ENCODE measurements around the gene RBM26. TPM values are rescaled to one million over a fixed set of nuclear protein-coding genes. Genes with fewer than 3 reads are reported as not detected.

RBM26 gene
- total and polyA plus RNA-seq, 2 experiments from 2014 or later = 46.0 to 69.3 TPM

DNA sequence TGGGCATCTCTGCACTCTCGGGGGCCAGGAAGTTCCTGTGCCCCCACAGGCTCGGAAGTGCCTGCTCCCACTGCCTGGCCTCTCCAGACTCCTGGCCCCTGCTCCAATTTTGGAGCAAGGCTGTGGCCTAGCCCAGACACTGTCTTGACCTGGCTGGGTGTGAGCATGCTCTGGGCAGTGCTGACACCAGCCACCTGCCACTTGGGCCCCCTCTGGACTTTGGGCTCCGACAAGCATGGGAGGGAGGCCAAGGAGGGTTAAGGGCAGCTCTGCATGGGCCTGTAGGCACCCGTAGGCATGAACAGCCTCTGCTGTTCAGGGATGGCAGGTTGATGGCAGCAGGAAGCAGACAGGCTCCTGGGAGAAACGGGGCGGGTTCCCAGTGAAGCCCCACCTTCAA lies 26.0 kb upstream of the RBM26 start:
- TF ChIP-seq NANOG (IDR thresholded peaks at IDR 0.05; ENCODE audit: borderline replicate concordance) (no peak), CREB1 (CRISPR knock-in tag; IDR thresholded peaks at IDR 0.05; ENCODE audit: low read depth) (no peak), STAT1 (IDR thresholded peaks at IDR 0.05; ENCODE audit: unreplicated experiment) (no peak), EZH2phosphoT487 (IDR thresholded peaks at IDR 0.05; ENCODE audit: unreplicated experiment) (no peak), ZNF331 (CRISPR knock-in tag; IDR thresholded peaks at IDR 0.05; ENCODE audit: low read depth) (no peak), EZH2 (IDR thresholded peaks at IDR 0.05; ENCODE audit: low read depth, unreplicated experiment) (no peak), JUNB (IDR thresholded peaks at IDR 0.05; ENCODE audit: unreplicated experiment) (no peak), POLR2AphosphoS5 (IDR thresholded peaks at IDR 0.05; ENCODE audit: low read depth) (no peak), ZNF114 (CRISPR knock-in tag; IDR thresholded peaks at IDR 0.05) (no peak)
- TF ChIP-seq, protein P1, sequence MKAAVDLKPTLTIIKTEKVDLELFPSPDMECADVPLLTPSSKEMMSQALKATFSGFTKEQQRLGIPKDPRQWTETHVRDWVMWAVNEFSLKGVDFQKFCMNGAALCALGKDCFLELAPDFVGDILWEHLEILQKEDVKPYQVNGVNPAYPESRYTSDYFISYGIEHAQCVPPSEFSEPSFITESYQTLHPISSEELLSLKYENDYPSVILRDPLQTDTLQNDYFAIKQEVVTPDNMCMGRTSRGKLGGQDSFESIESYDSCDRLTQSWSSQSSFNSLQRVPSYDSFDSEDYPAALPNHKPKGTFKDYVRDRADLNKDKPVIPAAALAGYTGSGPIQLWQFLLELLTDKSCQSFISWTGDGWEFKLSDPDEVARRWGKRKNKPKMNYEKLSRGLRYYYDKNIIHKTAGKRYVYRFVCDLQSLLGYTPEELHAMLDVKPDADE (IDR thresholded peaks at IDR 0.05) = no peak
- TF ChIP-seq, protein P2, sequence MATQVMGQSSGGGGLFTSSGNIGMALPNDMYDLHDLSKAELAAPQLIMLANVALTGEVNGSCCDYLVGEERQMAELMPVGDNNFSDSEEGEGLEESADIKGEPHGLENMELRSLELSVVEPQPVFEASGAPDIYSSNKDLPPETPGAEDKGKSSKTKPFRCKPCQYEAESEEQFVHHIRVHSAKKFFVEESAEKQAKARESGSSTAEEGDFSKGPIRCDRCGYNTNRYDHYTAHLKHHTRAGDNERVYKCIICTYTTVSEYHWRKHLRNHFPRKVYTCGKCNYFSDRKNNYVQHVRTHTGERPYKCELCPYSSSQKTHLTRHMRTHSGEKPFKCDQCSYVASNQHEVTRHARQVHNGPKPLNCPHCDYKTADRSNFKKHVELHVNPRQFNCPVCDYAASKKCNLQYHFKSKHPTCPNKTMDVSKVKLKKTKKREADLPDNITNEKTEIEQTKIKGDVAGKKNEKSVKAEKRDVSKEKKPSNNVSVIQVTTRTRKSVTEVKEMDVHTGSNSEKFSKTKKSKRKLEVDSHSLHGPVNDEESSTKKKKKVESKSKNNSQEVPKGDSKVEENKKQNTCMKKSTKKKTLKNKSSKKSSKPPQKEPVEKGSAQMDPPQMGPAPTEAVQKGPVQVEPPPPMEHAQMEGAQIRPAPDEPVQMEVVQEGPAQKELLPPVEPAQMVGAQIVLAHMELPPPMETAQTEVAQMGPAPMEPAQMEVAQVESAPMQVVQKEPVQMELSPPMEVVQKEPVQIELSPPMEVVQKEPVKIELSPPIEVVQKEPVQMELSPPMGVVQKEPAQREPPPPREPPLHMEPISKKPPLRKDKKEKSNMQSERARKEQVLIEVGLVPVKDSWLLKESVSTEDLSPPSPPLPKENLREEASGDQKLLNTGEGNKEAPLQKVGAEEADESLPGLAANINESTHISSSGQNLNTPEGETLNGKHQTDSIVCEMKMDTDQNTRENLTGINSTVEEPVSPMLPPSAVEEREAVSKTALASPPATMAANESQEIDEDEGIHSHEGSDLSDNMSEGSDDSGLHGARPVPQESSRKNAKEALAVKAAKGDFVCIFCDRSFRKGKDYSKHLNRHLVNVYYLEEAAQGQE (IDR thresholded peaks at IDR 0.05; ENCODE audit: unreplicated experiment) = no peak
- TF ChIP-seq, protein P3, sequence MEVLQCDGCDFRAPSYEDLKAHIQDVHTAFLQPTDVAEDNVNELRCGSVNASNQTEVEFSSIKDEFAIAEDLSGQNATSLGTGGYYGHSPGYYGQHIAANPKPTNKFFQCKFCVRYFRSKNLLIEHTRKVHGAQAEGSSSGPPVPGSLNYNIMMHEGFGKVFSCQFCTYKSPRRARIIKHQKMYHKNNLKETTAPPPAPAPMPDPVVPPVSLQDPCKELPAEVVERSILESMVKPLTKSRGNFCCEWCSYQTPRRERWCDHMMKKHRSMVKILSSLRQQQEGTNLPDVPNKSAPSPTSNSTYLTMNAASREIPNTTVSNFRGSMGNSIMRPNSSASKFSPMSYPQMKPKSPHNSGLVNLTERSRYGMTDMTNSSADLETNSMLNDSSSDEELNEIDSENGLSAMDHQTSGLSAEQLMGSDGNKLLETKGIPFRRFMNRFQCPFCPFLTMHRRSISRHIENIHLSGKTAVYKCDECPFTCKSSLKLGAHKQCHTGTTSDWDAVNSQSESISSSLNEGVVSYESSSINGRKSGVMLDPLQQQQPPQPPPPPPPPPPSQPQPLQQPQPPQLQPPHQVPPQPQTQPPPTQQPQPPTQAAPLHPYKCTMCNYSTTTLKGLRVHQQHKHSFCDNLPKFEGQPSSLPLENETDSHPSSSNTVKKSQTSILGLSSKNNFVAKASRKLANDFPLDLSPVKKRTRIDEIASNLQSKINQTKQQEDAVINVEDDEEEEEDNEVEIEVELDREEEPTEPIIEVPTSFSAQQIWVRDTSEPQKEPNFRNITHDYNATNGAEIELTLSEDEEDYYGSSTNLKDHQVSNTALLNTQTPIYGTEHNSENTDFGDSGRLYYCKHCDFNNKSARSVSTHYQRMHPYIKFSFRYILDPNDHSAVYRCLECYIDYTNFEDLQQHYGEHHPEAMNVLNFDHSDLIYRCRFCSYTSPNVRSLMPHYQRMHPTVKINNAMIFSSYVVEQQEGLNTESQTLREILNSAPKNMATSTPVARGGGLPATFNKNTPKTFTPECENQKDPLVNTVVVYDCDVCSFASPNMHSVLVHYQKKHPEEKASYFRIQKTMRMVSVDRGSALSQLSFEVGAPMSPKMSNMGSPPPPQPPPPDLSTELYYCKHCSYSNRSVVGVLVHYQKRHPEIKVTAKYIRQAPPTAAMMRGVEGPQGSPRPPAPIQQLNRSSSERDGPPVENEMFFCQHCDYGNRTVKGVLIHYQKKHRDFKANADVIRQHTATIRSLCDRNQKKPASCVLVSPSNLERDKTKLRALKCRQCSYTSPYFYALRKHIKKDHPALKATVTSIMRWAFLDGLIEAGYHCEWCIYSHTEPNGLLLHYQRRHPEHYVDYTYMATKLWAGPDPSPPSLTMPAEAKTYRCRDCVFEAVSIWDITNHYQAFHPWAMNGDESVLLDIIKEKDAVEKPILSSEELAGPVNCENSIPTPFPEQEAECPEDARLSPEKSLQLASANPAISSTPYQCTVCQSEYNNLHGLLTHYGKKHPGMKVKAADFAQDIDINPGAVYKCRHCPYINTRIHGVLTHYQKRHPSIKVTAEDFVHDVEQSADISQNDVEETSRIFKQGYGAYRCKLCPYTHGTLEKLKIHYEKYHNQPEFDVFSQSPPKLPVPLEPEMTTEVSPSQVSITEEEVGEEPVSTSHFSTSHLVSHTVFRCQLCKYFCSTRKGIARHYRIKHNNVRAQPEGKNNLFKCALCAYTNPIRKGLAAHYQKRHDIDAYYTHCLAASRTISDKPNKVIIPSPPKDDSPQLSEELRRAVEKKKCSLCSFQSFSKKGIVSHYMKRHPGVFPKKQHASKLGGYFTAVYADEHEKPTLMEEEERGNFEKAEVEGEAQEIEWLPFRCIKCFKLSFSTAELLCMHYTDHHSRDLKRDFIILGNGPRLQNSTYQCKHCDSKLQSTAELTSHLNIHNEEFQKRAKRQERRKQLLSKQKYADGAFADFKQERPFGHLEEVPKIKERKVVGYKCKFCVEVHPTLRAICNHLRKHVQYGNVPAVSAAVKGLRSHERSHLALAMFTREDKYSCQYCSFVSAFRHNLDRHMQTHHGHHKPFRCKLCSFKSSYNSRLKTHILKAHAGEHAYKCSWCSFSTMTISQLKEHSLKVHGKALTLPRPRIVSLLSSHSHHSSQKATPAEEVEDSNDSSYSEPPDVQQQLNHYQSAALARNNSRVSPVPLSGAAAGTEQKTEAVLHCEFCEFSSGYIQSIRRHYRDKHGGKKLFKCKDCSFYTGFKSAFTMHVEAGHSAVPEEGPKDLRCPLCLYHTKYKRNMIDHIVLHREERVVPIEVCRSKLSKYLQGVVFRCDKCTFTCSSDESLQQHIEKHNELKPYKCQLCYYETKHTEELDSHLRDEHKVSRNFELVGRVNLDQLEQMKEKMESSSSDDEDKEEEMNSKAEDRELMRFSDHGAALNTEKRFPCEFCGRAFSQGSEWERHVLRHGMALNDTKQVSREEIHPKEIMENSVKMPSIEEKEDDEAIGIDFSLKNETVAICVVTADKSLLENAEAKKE (CRISPR knock-in tag; IDR thresholded peaks at IDR 0.05) = no peak
- TF ChIP-seq, protein P4, sequence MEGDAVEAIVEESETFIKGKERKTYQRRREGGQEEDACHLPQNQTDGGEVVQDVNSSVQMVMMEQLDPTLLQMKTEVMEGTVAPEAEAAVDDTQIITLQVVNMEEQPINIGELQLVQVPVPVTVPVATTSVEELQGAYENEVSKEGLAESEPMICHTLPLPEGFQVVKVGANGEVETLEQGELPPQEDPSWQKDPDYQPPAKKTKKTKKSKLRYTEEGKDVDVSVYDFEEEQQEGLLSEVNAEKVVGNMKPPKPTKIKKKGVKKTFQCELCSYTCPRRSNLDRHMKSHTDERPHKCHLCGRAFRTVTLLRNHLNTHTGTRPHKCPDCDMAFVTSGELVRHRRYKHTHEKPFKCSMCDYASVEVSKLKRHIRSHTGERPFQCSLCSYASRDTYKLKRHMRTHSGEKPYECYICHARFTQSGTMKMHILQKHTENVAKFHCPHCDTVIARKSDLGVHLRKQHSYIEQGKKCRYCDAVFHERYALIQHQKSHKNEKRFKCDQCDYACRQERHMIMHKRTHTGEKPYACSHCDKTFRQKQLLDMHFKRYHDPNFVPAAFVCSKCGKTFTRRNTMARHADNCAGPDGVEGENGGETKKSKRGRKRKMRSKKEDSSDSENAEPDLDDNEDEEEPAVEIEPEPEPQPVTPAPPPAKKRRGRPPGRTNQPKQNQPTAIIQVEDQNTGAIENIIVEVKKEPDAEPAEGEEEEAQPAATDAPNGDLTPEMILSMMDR (conservative IDR thresholded peaks at IDR 0.05; ENCODE audit: low read depth in 2 of 2) = no peak
- Histone ChIP-seq H3K9me2 (ENCODE audit: insufficient read depth) (no peaks in the 10 kb centered on the region), H3K79me2 (replicated peaks; ENCODE audit: insufficient read depth) (no peaks in the 10 kb centered on the region), H3K27me3 (ENCODE audit: insufficient read depth) (no peaks in the 10 kb centered on the region), H4K20me1 (replicated peaks; ENCODE audit: insufficient read depth) (no peaks in the 10 kb centered on the region), H3F3A (replicated peaks; ENCODE audit: low read depth) (no peaks in the 10 kb centered on the region), H3K36me3 (ENCODE audit: insufficient read depth) (no peaks in the 10 kb centered on the region), H3K4me2 (no peak overlapping the region), H2AFZ (no peak overlapping the region), H3K4me3 (no peak overlapping the region), H3K4me1 (ENCODE audit: insufficient read depth) (no peaks in the 10 kb centered on the region), H3K27ac (ENCODE audit: low read depth) (no peak overlapping the region)
- no peaks in the 10 kb centered on the region for H3K27me3 Mint-ChIP-seq (ENCODE audit: insufficient read depth, low read depth, poor library complexity)
- no peaks in the 10 kb centered on the region for H3K36me3 Mint-ChIP-seq (ENCODE audit: low read depth)
- H3K9me3 Mint-ChIP-seq = no peaks in the 10 kb centered on the region
- H3K4me3 Mint-ChIP-seq = no peak overlapping the region
- peaks cover 3% of the 10 kb centered on the region; the same call in 2 of the 3 replicates for H3K4me1 Mint-ChIP-seq
- no peak overlapping the region for H3K27ac Mint-ChIP-seq
- DNase-seq (ENCODE audit: low spot score) (no peak), ATAC-seq (no peak)

Measured in GM23338 (cell line).